Astrocyte of the cerebellum (primary cell): Measurements from ENCODE around the gene RBM20.
A peak's percentile ranks its signal among the peaks of the same experiment; 100 is the strongest.

Experiments
- DNase-seq: peaks from one replicate; pipeline ENCODE4 v3.0.0-alpha.2; 2011; ENCODE audit warnings: low read depth
- H3K4me3 ChIP-seq: 2 replicates; pipeline ENCODE4 v1.5.1; 2011; ENCODE audit warnings: mild to moderate bottlenecking, low read depth, low read length, moderate library complexity
- CTCF ChIP-seq: IDR thresholded peaks from 2 replicates; pipeline ENCODE4 v1.5.1; 2012; ENCODE audit warnings: low read length, low read depth, moderate library complexity, mild to moderate bottlenecking; ENCODE audit errors: missing control alignments
- in situ Hi-C: cut with HindIII; loops from 2 replicates; pipeline ENCODE4 v1.10.0; 2017; ENCODE audit warnings: low sequenced_read_pairs

The RBM20 gene

GRCh38 chr10:110643653-110644597 lies at the start of gene RBM20:
Gene RBM20 (plus strand): TSS chr10:110644336. CDS start chr10:110644455, 119 bp downstream.
- H3K4me3 ChIP-seq, result peak within 1 kb of the TSS; percentile 56
- no peak for DNase-seq
- in situ Hi-C loops, result no loop called here
- TF ChIP-seq CTCF, result no peak

GRCh38 chr10:110597476-110597875 lies 46.7 kb upstream of the RBM20 start:
- no peak for DNase-seq
- TF ChIP-seq CTCF, result no peak
- H3K4me3 ChIP-seq, result no peak overlapping the region
- in situ Hi-C loops, result loop anchor here (5.0 kb wide), 1 partner anchor 35 kb away; no protein-coding TSS in a partner anchor

- peak; percentile 53 for DNase-seq
- in situ Hi-C loops, result no loop called here
- TF ChIP-seq CTCF, result peak; percentile 53
- H3K4me3 ChIP-seq, result no peak overlapping the region
Measured at GRCh38 chr10:110600487-110601101, 43.5 kb upstream of the RBM20 start.

GRCh38 chr10:110601581-110601980 lies 42.6 kb upstream of the RBM20 start:
- no peak overlapping the region for H3K4me3 ChIP-seq
- in situ Hi-C loops, result no loop called here
- no peak for DNase-seq
- no peak for TF ChIP-seq CTCF

GRCh38 chr10:110608087-110608486 lies 36.0 kb upstream of the RBM20 start:
- TF ChIP-seq CTCF, result no peak
- in situ Hi-C loops, result no loop called here
- no peak for DNase-seq
- no peak overlapping the region for H3K4me3 ChIP-seq

GRCh38 chr10:110609605-110610004 lies 34.5 kb upstream of the RBM20 start:
- TF ChIP-seq CTCF, result no peak
- in situ Hi-C loops, result no loop called here
- DNase-seq, result no peak
- H3K4me3 ChIP-seq, result no peak overlapping the region
